ENCODE data around the gene SMIM38.

DNA sequence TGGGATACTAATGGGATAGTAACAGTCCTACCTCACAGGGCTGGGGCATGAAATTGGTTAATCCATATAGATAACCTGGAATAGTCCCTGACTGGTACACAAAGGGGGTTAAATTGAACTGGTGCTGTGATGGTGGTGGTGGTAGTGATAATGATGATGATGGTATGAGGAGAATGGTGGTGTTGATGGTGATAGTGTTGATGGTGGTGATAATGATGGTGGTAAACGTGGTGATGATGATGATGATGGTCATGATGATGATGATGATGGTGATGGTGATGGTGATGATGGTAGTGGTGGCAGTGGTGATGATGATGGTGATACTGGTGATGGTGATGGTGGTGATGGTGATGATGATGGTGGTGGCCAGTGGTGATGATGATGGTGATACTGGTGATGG lies 38.7 kb downstream of the SMIM38 start:
- TF ChIP-seq, protein P1, sequence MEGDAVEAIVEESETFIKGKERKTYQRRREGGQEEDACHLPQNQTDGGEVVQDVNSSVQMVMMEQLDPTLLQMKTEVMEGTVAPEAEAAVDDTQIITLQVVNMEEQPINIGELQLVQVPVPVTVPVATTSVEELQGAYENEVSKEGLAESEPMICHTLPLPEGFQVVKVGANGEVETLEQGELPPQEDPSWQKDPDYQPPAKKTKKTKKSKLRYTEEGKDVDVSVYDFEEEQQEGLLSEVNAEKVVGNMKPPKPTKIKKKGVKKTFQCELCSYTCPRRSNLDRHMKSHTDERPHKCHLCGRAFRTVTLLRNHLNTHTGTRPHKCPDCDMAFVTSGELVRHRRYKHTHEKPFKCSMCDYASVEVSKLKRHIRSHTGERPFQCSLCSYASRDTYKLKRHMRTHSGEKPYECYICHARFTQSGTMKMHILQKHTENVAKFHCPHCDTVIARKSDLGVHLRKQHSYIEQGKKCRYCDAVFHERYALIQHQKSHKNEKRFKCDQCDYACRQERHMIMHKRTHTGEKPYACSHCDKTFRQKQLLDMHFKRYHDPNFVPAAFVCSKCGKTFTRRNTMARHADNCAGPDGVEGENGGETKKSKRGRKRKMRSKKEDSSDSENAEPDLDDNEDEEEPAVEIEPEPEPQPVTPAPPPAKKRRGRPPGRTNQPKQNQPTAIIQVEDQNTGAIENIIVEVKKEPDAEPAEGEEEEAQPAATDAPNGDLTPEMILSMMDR (IDR thresholded peaks at IDR 0.05; ENCODE audit: borderline replicate concordance, extremely low read depth, low read length, poor library complexity, severe bottlenecking): no peak
- TF ChIP-seq EZH2 (IDR thresholded peaks at IDR 0.05; ENCODE audit: borderline replicate concordance, low read depth, low read length, severe bottlenecking): no peak

All from DND-41 (cell line).